Fibroblast of gingiva (primary cell): ENCODE measurements around the gene ZNRF1.
A peak's percentile ranks its signal among the peaks of the same experiment; 100 is the strongest.
"Not testable (repeated sequence)": the region's sequence is repeated elsewhere in the genome, so short reads cannot be mapped to it uniquely, and the experiment has no call there.

Experiments used
- DNase-seq: peaks from one replicate; pipeline ENCODE4 v3.0.0-alpha.2; 2011; ENCODE audit warnings: low read depth

ZNRF1 gene

DNA sequence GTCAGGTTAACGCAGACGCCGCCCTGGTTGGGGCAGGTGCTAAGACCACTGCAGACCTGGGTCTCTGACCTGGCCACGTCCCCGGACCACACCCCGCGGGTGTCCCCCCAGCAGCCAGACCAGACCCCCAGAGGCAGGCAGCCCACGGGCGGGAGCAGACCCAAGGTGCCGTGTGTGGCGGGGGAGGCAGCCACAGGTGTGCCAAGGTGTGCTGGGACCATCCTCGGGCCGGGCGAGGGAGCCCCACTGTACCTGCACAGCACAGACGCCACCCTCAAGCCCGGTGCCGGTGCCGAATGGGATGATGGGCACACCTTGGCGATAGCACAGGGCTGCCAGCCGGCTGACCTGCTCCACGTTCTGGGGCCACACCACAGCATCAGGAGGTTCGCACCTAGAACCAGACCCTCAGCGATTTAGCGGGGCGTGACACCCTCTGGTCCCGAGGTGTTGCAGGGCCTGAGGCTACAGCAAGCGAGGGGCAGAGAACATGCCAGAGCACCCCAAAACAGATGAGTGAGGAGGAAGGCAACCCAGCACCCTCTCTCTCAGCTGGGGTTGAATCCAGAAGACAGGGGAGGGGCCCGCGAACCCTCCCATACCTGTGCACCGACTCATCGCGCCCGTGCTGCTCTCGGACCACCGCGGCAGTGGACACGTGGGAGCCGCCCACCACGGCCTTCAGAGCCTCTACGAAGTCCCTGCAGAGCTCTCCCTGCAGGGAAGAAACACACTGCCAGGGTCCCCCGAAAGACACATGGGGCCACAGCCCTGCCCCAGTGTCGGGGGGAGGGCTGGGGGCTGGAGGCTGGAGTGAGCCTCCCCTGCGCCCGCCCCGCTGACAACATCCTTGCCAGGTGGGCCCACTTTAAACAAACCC, 116.4 kb downstream of the ZNRF1 start:
- DNase-seq = no peak

DNA sequence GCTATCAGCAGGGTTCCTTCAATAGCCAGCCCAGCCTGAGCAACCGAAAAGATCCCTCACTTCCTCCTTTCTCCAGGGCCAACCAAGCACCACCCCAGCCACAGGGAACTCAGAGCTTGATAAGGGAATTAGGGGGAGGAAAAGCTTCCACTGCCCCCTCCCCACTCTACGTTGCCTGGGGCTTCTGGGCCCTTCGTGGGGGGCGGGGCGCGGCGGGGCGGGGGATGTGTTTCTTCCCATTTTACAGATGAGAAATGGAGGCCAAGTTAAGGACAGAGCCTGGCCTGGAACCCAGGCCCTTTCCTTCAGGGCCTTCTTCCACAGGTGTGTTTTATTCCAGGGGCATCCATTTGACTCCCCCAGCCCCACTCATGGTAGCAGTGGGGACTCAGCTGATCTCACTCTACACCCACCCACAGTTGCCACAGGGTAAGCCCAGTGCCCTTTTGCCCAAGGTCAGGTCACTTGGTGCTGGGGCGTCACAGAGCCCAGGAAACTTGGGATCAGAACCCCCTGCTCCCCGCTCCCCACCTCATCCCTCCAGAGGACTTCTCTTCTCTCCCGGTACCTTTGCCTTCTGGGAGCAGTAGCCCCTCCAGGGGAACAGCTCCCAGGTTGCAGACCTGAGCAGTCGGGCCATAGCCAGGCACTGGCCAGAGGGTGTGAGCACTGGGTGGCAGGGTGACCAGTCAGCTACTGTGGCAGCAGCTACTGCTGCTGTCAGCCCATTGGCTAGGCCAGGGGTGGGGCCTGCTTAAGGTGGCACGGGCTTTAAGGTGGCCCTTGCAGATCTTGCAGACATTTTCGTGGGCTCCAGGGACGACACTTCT, 117.5 kb downstream of the ZNRF1 start, which contains the start of gene LDHD:
TSS of gene LDHD (minus strand) at position 700 of the 830 bp plus-strand sequence. CDS start at position 640, 60 bp downstream.
- peak; percentile 67 for DNase-seq

DNA sequence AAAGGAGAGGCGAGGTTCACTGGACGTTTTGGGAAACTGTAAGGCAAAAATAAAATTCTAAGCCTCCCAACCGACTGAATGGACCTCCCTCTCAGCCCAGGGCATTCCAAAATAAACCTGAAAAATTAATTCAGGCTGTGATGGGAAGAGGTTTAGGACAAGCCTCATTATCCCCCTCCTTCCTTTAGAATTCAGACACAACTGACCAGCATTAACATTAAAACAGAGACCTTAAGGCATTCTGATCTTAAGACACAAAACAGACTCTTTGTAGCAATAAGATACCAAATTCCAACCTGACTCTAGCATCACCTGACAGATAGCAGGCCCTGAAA, 118.1 kb downstream of the ZNRF1 start:
- DNase-seq = no peak

- no peak for DNase-seq
Measured at GRCh38 chr16:75118943-75119539, 120.2 kb downstream of the ZNRF1 start.

DNA sequence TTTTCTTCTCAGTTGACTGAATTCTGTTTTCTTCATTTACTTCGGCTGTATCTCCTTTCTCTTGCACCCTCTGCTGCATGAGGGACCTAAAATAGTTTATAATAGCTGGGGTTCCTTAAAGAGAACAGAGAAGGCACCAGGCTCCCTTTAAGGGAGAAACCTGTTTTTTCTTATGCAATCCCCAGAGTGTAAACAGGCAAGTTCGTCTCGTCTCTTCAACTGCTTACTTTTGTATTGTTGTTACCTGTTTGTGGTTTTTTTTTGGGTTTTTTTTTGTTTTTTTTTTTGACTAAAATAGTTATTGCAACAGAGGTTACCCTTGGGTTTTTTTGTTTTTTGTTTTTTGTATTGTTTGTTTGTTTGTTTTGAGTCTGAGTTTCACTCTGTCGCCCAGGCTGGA, 121.4 kb downstream of the ZNRF1 start:
- no peak for DNase-seq

DNA sequence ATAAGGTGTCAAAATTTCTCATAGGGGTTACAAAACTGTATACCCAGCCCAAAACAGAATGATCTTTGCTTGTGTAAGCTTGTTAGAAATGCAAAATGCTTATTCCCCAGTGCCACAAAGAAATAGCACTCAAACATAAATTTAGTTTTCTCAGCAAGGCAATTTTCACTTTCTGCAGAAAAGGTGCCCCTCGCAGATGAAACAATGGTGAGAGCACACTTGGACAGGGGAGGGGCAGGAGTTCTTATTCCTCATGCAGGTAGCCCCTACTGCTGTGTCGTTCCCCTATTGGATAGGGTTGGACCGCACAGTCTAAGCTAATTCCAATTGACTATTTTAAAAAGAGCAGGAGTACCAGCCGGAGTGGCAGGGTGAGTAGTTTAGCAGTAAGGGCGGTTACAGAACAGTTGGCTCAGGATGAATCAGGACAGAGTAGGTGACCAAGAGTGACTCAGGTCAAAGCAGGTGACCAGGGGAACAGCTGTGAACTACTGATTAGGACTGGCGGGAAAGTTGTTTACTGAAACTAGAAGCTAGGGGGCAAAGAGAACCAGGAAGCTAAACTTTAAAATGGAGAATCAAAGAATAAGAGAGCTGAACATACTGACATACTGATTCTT, 123.2 kb downstream of the ZNRF1 start:
- DNase-seq = no peak

- DNase-seq = no peak
Measured at GRCh38 chr16:75122609-75123008, 123.8 kb downstream of the ZNRF1 start.

DNA sequence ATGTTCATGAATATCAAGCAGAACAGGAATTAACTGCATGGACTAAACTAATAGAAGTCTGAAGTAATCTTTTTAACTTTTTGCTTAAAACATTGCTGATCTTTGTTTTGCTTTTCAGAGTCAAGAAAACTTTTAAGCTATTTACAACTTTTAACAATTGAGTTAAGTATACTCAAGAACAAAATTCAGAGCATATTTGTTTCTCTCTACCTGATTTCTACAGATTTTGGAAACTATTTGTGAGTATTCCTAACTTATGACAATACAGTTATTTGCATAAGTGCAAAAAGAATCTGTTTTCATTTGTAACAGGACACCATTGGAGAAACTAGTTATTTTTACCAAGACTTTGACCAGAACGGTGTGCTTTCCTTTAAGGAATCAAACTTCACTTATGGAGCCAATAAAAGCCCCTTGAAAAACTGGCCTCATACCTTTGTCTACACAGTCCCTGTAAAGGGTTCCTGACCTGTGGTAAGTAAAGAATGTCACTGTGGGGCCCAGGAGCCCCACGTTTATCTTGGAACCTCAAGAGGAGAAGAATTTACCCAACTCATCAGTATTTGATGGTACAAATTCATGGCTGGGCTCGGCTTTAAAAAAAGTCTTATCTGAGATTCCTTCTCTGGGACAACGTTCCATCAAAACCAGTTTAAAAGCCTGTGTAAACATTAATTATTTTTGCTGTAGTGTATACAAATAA, 129.0 kb downstream of the ZNRF1 start:
- no peak for DNase-seq

GRCh38 chr16:75129421-75130149, 130.8 kb downstream of the ZNRF1 start:
- not testable (repeated sequence) for DNase-seq

DNA sequence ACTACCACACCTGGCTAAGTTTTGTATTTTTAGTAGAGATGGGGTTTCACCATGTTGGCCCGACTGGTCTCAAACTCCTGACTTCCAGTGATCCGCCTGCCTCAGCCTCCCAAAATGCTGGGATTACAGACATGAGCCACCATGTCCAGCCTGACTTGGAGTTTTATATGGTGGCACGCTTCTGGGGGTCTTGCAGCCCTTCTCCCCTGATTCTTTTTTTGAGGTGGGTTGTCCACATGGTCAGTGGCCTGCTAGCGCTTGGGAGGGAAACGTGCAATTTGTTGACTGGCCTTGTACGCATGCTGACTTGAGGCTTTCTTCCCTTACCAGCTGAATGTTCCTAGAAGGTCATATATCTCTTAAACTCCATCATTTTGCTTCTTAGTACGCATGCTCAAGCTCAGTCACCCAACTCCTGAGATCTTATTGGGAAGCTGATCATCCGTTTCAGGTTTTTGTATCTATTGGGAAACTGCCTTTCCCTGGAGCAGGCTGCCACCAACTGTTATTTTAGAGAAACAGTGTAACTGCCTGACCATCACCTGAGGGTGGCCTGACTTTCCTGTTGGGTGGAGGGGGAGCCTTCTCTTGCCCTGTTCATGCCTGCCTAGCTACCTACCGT, 131.4 kb downstream of the ZNRF1 start:
- DNase-seq = no peak

DNA sequence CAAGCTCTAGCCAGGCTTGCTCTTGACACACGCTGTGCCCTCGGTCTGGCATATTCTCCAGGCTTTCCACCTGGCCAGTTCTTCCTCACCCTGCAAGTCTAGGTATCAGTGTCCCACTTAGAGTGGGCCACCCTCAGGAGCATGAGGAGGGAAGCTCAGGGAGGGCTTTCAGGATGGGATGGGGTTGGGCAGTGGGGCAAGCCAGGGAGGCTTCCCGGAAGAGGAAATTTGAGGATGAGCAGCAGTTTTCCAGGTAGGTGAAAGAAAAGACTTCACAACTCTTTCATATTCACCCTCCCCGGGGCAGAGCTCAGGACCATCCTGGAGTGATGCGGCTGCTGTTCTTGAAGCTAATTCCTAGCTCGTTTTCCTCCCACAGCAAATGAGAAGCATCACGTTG, 132.3 kb downstream of the ZNRF1 start:
- no peak for DNase-seq

DNA sequence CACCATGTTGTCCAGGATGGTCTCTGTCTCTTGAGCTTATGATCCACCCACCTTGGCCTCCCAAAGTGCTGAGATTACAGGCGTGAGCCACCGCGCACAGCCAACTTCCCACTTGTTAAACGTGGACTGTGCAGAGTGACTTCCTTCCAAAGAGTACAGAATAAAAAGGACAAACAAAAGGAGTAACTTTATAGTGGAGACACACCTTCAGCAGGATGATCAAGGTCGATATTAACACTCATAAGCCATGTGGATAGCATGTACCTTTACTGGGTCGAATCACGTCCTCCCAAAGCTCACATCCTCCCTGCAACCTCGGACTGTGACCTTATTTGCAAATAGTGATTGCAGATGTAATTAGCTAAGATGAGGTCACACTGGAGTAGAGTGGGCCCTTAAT, 139.4 kb downstream of the ZNRF1 start:
- no peak for DNase-seq

- DNase-seq = no peak
Measured at GRCh38 chr16:75138636-75139035, 139.8 kb downstream of the ZNRF1 start.

DNA sequence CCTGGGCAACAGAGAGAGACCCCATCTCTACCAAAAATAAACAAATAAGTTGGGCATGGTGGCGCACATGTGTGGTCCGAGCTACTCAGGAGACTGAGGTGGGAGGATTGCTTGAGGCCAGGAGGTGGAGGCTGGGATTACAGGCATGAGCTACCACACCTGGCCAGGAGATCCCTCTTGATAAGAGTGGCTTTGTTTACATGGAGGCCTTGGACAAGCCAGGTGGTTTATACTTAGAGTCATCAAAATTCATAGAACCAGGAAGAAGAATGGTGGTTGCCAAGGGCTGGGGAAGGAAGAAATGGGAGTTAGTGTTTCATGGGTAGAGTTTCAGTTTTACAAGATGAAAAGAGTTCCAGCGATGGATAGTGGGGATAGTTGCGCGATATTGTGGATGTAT, 140.7 kb downstream of the ZNRF1 start:
- no peak for DNase-seq

DNA sequence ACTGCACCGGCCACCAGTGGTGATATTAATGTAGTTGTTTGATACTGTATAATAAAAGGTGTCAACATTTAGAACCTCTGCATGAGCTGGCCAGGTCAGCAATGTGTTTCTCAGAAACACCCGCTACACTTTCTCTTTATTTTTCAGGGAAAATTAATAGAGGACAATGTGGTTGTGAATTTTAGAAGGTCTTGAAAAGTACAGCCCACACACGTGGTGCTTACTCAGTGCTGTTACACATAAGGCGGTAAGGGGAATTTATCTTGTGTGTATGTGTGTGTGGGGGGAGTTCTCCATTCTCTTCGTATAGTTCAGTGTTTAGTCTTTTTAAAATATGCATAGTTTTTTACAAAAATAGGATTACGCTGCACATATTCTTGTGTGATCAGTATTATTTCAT, 145.1 kb downstream of the ZNRF1 start:
- DNase-seq = no peak

- no peak for DNase-seq
Measured at GRCh38 chr16:75147968-75148310, 149.1 kb downstream of the ZNRF1 start.

- peak; percentile 88 for DNase-seq
Measured at GRCh38 chr16:75148311-75149195, 149.7 kb downstream of the ZNRF1 start, which contains the start of gene ZFP1. Gene ZFP1 (plus strand): TSS chr16:75148524. CDS start chr16:75152952, 4,428 bp downstream.

DNA sequence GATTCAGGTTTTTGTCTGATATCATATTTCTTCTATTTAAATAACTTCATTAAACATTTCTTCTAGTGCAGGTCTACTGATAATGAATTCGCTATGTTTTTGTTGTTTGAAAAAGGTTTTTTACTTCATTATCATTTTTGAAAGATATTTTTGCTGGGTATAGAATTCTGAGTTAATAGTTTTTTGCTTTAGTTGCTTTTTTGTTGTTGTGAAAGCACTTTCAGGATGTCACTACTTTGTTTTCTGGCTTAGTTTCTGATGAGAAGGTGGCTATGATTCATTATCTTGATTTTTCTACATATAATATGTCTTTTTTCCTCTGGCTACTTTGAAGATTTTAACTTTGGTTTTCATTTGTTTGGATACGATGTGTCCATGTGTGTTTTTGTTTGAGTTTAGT, 153.0 kb downstream of the ZNRF1 start:
- DNase-seq = no peak

DNA sequence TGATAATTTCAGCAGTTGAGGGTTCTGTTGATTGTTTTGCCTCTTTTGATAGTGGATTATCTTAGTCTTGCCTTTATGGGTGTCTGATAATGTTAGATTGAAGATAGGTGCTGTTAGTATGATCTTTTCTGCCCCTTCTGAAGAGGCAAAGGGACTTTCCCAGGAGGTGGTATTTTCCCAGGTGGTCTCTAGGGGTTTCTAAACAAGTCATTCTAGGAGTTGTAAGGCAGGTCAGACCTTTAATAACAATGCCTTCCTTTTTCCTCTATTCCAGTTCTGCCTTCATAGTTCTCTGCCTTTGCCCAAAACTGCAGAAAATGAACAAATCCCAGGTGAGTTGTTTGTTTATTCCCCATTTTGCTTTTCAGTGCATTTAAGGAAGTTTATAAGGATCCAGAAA, 153.8 kb downstream of the ZNRF1 start:
- DNase-seq = no peak

DNA sequence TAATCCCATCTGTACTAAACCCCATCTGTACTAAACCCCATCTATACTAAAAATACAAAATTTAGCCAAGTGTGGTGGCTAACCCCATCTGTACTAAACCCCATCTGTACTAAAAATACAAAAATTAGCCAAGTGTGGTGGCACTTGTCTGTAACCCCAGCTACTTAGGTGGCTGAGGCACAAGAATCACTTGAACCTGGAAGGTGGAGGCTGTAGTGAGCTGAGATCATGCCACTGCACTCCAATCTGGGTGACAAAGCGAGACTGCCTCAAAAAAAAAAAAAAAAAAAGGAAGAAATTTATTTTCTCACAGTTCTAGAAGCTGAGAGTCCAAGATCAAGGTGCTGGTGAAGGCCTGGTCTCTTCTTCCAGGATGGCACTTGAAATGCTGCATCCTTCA, 161.6 kb downstream of the ZNRF1 start:
- DNase-seq = no peak
